Measurements from ENCODE around the gene SPATA4.

The SPATA4 gene

GRCh38 chr4:176189891-176190795 is 5.2 kb downstream of the SPATA4 start:
- no peak for DNase-seq (ENCODE audit: low read depth in 3 of 3, low spot score in 1 of 3)

DNA sequence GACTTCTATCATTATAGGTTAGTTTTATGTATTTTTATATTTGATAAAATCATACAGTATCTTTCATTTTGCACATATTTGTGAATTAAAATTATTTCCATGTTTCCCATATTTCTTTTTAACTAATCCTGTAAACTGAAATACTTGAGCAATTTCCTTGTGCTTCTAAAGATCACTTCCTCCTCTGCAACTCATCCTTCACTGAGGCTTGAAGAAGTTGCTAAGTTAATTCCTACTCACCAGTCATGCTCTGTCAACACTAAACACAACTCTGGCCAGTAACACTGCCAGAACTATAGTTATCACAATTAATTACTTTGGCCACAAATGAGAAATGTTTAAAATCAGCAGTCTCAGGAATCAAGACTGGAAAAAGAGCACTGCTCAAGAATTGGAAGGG is 6.7 kb downstream of the SPATA4 start:
- DNase-seq (ENCODE audit: low read depth in 3 of 3, low spot score in 1 of 3) = no peak

DNA sequence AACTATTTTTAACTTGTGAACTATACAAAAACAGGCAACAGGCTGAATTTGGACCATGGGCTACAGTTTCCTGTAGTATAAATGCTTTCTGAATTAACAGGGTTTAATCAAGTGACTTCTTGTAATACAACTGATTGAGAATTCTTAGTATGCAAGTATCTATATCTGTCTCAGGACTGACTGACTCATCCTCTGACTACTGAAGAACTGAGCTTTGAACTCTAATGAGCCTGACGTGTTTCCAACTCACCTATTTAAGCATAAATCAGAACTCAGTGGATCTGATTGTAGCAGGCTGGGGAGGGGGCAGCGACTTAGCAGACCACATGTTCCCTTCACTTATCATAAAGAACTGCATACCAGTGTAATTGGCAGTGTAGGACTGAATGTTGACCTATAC is 7.8 kb downstream of the SPATA4 start:
- DNase-seq (ENCODE audit: low read depth in 3 of 3, low spot score in 1 of 3) = no peak

- DNase-seq (ENCODE audit: low read depth in 3 of 3, low spot score in 1 of 3) = no peak
These were observed 8.6 kb downstream of the SPATA4 start for GRCh38 chr4:176186671-176187395.

GRCh38 chr4:176186067-176186466 is 9.3 kb downstream of the SPATA4 start:
- no peak for DNase-seq (ENCODE audit: low read depth in 3 of 3, low spot score in 1 of 3)

DNA sequence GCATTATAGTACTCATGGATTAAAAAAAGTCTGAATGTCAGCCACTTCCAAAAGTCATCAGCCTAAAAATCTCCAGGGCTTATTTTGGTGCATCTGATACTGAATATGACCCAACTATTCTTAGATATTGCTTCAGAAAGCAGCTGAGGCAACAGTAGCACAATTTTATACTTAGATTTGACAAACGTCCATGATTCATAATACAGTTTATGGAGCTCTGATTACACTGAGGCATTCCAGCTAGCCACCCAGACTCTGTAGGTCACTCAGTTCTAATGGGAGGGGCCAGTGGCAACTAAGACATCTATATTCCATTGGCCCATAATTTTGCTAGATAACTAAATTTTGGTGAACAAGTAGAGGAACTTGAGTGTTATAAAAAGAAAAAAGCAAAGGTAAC is 10.3 kb downstream of the SPATA4 start:
- no peak for DNase-seq (ENCODE audit: low read depth in 3 of 3, low spot score in 1 of 3)

DNA sequence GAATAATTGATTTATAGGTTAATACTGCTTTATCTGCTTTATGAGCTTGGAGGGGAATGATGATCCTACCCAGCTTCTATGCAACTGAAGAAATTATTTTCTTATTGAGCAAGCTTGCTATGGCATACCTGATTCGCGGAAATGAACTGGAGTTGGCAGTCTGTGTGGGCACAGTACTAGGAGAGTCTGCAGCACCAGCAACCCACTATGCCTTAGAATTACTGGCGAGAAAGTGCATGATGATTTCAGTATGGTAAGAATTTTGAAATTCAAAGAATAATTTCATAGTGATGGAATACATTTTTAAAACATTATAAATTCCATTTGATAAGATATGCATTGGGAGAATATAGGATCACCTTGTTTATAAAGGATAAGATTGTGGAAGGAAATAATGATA is 32.3 kb downstream of the SPATA4 start:
- DNase-seq (ENCODE audit: low read depth in 3 of 3, low spot score in 1 of 3) = no peak

DNA sequence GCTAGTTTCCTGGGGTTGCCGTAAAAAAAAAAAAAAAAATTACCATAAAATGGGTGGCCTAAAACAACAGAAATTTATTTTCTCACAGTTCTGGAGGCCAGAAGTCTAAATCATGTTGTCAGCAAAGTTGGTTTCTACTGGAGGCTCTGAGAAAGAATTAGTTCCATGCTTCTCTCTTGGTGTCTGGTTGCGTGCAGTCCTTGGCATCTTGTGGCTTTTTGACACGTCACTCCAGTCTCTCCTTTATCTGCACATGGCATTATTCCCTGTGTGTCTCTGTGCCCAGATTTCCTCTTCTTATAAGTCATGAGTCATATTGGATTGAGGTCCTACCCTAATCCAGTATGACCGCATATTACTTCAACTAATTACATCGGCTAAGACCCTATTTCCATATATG is 38.7 kb downstream of the SPATA4 start:
- DNase-seq (ENCODE audit: low read depth in 3 of 3, low spot score in 1 of 3) = no peak

DNA sequence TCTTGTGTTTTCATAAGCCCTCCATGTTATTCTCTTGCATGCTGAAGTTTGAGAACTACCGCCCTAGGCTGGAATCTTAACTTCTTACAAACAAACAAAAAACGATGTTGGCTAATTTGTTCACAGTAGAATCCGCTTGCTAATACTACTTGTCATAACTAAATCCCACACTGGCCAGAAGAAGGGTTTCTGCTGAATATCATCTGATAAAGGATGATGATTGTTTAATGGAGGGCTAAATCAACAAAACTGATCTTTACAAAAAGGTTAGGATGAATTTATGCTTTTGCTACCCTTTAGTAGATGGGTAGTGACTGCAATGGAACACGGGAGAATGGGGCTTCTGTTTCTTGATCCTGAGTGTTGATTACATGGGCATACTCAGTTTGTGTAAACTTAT is 42.3 kb downstream of the SPATA4 start:
- no peak for DNase-seq (ENCODE audit: low read depth in 3 of 3, low spot score in 1 of 3)

DNA sequence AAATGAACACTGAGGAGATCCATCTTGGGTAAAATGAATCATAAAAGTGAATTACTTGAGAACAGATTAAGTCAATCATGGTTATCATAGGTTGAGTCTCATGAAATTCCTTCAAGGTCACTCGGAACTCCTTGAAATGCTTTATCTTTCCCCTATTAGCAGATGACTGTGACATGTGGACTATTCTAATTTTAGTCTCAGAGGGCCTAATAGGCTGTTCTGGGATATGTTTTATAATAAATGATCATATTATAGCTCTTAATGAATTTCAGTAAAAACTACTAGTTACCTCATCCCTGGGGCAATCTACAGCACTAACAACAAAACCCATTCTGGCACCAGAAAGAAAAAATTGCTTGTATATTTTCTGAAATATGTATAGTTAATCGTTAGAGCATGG is 44.7 kb downstream of the SPATA4 start:
- DNase-seq (ENCODE audit: low read depth in 3 of 3, low spot score in 1 of 3) = no peak

DNA sequence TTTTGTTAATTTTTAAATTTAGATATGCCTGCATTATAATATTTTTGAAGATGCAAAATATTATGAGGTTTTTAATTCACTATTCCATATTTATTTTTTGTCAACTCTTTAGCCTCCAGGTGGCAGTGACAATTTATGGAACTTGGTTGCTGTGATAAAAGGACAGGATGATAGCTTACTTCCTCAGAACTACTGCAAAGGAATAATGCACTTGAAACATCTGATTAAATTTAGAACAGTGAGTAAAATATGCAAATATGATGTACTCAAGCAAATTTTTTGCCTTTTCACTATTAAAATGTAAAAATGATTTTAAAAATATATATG is 45.1 kb downstream of the SPATA4 start:
- DNase-seq (ENCODE audit: low read depth in 3 of 3, low spot score in 1 of 3) = no peak

DNA sequence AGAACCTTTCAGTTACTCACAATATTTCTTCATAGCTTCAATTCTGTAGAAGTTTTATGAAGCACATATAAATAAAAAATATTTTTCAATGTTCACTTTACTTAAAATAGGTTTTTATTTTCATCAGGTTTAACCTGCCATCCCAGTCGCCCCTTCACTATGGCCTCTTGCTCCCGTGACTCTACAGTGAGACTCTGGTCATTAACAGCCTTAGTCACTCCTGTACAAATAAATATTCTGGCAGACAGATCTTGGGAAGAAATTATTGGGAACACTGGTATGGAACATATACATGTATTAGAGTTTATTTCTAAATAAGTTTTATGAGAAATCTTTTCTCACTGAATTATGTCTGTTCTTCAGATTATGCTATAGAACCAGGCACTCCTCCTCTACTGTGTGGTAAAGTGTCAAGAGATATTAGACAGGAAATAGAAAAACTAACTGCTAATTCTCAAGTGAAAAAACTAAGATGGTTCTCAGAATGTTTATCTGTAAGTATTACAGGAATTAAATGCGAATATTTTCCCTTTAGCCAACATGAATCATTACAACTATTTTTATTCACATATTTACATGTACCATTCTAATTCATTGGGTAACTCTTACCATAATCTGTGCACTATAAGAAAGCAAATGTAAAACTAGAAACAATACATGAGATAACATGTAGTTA is 45.6 kb downstream of the SPATA4 start:
- DNase-seq (ENCODE audit: low read depth in 3 of 3, low spot score in 1 of 3) = no peak

- no peak for DNase-seq (ENCODE audit: low read depth in 3 of 3, low spot score in 1 of 3)
These were observed 53.1 kb downstream of the SPATA4 start for GRCh38 chr4:176142253-176142652.

DNA sequence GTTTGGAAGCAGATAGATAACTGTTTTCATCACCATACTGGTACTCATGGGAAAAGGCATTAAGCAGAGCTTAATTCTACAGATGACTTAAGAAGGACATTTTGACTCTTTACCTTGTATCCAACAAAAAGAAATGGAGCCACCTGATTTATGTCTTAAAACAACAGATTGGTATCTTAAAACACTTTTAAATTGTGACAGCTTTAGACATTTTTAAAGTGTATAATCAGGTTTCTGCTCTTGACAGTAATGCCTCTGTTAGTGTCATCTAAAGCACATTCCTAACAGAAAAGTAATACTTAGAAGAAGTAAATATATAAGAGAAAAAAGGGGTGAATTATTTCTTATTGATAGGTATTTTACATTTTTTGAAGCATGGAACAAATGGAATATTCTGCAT is 55.9 kb downstream of the SPATA4 start:
- DNase-seq (ENCODE audit: low read depth in 3 of 3, low spot score in 1 of 3) = no peak

DNA sequence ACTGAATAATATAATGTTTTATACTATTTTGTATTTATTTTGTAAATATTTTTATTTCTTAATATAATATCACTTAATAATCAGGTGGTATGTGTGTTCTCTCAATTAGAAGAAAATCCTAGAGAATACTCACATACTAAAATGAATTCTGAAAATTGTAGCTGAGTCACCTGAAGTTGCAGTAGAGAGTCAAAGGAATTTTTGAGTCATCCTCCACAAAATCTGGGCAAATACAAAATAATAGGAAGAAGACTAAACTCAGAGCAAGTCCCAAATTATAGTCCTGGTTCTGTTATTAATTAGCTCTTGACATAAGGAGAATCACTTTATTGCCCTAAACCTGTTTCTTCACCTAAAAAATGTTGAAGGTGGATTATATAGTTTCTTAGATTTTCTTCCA is 57.8 kb downstream of the SPATA4 start:
- DNase-seq (ENCODE audit: low read depth in 3 of 3, low spot score in 1 of 3) = no peak

DNA sequence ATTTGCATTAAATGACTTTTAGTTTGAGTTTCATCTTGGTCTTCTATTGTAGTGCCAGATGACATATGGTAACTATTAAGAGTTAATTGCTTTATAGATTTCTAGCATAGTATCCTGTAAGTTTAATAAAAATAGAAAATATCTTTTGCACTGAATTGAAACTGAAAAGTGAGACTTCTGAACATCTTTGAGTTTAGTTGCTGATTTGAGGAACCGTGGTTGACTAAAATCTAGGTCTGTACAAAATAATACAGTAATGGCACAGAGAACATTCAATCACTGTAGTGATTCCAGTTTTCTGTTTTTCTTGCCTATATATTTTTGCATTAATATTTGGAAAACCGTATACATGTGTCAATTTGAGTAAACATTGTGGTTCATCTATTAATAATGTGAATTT is 60.7 kb downstream of the SPATA4 start:
- DNase-seq (ENCODE audit: low read depth in 3 of 3, low spot score in 1 of 3) = no peak

Data from stimulated activated CD4-positive, alpha-beta T cell treated with anti-CD3 and anti-CD28 coated beads, TNF-alpha, amount 100 ng/mL, for 1 hour (primary cell).